K562 (cell line): Measurements from ENCODE around the gene ATP2A2. TPM values are rescaled to one million over a fixed set of nuclear protein-coding genes. Genes with fewer than 3 reads are reported as not detected.

Experiments used
- ATAC-seq: fragments of 200-7000 bp; cut with Tn5 transposase; 3 replicates; pipeline ENCODE4 v1.9.1; 2020; ENCODE audit warnings: moderate library complexity
- BruUV-seq: library from RNA; stranded (reverse); fragments of 400-500 nt; replicated peaks from 2 replicates; lab custom pipeline; 2021; lab: Mats Ljungman, UMichigan
- CTCF ChIA-PET: fragments of 300-600 bp; formaldehyde crosslinking; extraction: SDS; loops from one replicate; lab custom pipeline; 2021; ENCODE audit warnings: low intra/inter-chr PET ratio; lab: Yijun Ruan, JAX
- POLR2A ChIA-PET: fragments of 300-600, 350-650 bp; sonication (Branson Sonifier 250); formaldehyde crosslinking; extraction: SDS; loops from one replicate; lab custom pipeline; 2021; ENCODE audit warnings: antibody characterized with exemption, inconsistent platforms; lab: Yijun Ruan, JAX
- DNase-seq, 4 experiments: peaks; one replicate each; pipeline versions ENCODE4 v3.0.0 to v3.0.0-alpha.2; 2011 to 2018; ENCODE audit warnings: low spot score in 3 of 4, mixed read lengths in 3 of 4; ENCODE audit errors: extremely low read depth in 1 of 4
- FAIRE-seq: peaks from 2 replicates; lab custom pipeline; 2011; peaks lifted over from hg19 to GRCh38; lab: Jason Lieb, UNC
- H2AFZ ChIP-seq: 2 replicates; pipeline ENCODE4 v1.6.0; 2011; ENCODE audit warnings: low read depth, low read length, control low read depth, inconsistent platforms
- H3K27ac ChIP-seq: fragments of 200-600 bp; 3 replicates; pipeline ENCODE4 v1.8.0; 2011; ENCODE audit warnings: low read depth, mild to moderate bottlenecking, control low read depth, inconsistent platforms, low read length, moderate library complexity, mixed read lengths; ENCODE audit errors: extremely low read depth
- H3K27me3 ChIP-seq, 2 experiments: fragments of 300-600 bp in 1 of 2; 2 replicates in 1 of 2; 3 replicates in 1 of 2; pipeline versions ENCODE4 v1.6.0 to v1.8.0; 2011; ENCODE audit warnings: inconsistent platforms in 2 of 2, low read length in 2 of 2, mild to moderate bottlenecking in 1 of 2, mixed read lengths in 1 of 2, moderate library complexity in 1 of 2; ENCODE audit not compliant: control insufficient read depth in 2 of 2, insufficient read depth in 2 of 2
- H3K36me3 ChIP-seq: fragments of 300-600 bp; 3 replicates; pipeline ENCODE4 v1.8.0; 2011; ENCODE audit warnings: mild to moderate bottlenecking, low read length, inconsistent platforms; ENCODE audit not compliant: control insufficient read depth, insufficient read depth
- H3K4me1 ChIP-seq, 2 experiments: fragments of 200-600 bp in 1 of 2; replicated peaks in 1 of 2; 2 replicates in 1 of 2; 3 replicates in 1 of 2; pipeline versions ENCODE4 v1.5.1 to v1.8.0; 2011; ENCODE audit warnings: inconsistent platforms in 2 of 2, low read length in 2 of 2, mild to moderate bottlenecking in 1 of 2, mixed read lengths in 1 of 2, moderate library complexity in 1 of 2; ENCODE audit not compliant: control insufficient read depth in 2 of 2, insufficient read depth in 2 of 2
- H3K4me2 ChIP-seq: 2 replicates; pipeline ENCODE4 v1.6.1; 2011; ENCODE audit warnings: low read length, control low read depth, inconsistent platforms, mixed read lengths; ENCODE audit not compliant: insufficient read depth
- H3K4me3 ChIP-seq: fragments of 200-600 bp; sonication (generic), shearing (Covaris generic); 2 replicates; pipeline ENCODE4 v1.5.1; 2016; ENCODE audit warnings: control low read depth, inconsistent platforms
- H3K79me2 ChIP-seq: fragments of 200-600 bp; 3 replicates; pipeline ENCODE4 v1.8.0; 2011; ENCODE audit warnings: low read length, inconsistent platforms; ENCODE audit not compliant: control insufficient read depth, insufficient read depth
- H3K9ac ChIP-seq, 2 experiments: 2 replicates each; pipeline versions ENCODE4 v1.6.0 to v1.6.1; 2011; ENCODE audit warnings: low read depth in 2 of 2, low read length in 2 of 2, control low read depth in 1 of 2, inconsistent platforms in 1 of 2, mild to moderate bottlenecking in 1 of 2, mixed read lengths in 1 of 2; ENCODE audit not compliant: insufficient read depth in 1 of 2
- H3K9me1 ChIP-seq: one replicate; pipeline ENCODE4 v1.6.0; 2011; ENCODE audit warnings: inconsistent platforms, mild to moderate bottlenecking, low read length, moderate library complexity; ENCODE audit not compliant: control insufficient read depth, insufficient read depth
- H3K9me3 ChIP-seq: replicated peaks from 2 replicates; pipeline ENCODE4 v1.5.1; 2011; ENCODE audit warnings: low read depth, low read length, inconsistent platforms; ENCODE audit not compliant: control insufficient read depth, insufficient read depth
- H4K20me1 ChIP-seq: replicated peaks from 2 replicates; pipeline ENCODE4 v1.6.1; 2011; ENCODE audit warnings: low read length, inconsistent platforms, mixed read lengths; ENCODE audit not compliant: control insufficient read depth, insufficient read depth
- DIDO1 ChIP-seq: fragments of 450-650 bp; IDR thresholded peaks from 2 replicates; pipeline ENCODE4 v1.6.1; 2016; ENCODE audit warnings: low read depth, missing biosample characterization, missing genetic modification characterization
- ELF2 ChIP-seq: fragments of 250-450 bp; sonication (Bioruptor Pico); IDR thresholded peaks from 2 replicates; pipeline ENCODE4 v1.5.0; 2021; ENCODE audit warnings: mild to moderate bottlenecking
- KAT7 ChIP-seq: sonication (generic); formaldehyde crosslinking; IDR thresholded peaks from 2 replicates; pipeline ENCODE4 v1.8.0; 2022; ENCODE audit warnings: missing genetic modification reagents, mild to moderate bottlenecking, borderline replicate concordance
- MEIS2 ChIP-seq: fragments of 450-650 bp; IDR thresholded peaks from 2 replicates; pipeline ENCODE4 v1.6.1; 2014; ENCODE audit warnings: mild to moderate bottlenecking; ENCODE audit not compliant: partially characterized antibody
- NBN ChIP-seq: fragments of 450-650 bp; IDR thresholded peaks from 2 replicates; pipeline ENCODE4 v1.6.1; 2016; ENCODE audit warnings: low read depth, mild to moderate bottlenecking
- NCOA4 ChIP-seq: fragments of 450-650 bp; IDR thresholded peaks from 2 replicates; pipeline ENCODE4 v1.6.1; 2018; ENCODE audit warnings: mild to moderate bottlenecking; ENCODE audit not compliant: partially characterized antibody
- RBFOX2 ChIP-seq: fragments of 200-400 bp; formaldehyde crosslinking; IDR thresholded peaks from 2 replicates; pipeline ENCODE4 v1.6.1; 2017; ENCODE audit warnings: low read depth, mild to moderate bottlenecking, low read length, moderate library complexity
- SMAD2 ChIP-seq: fragments of 150-350 bp; IDR thresholded peaks from 2 replicates; pipeline ENCODE4 v1.6.1; 2014; ENCODE audit warnings: low read depth, mild to moderate bottlenecking, low read length
- SP2 ChIP-seq: IDR thresholded peaks from 2 replicates; pipeline ENCODE4 v1.6.1; 2011; ENCODE audit warnings: mild to moderate bottlenecking, low read depth, low read length, moderate library complexity; ENCODE audit not compliant: poor library complexity, severe bottlenecking; ENCODE audit errors: extremely low read depth
- XRCC3 ChIP-seq: fragments of 450-650 bp; IDR thresholded peaks from 2 replicates; pipeline ENCODE4 v1.6.1; 2017; ENCODE audit warnings: mild to moderate bottlenecking, moderate library complexity
- ZKSCAN8 ChIP-seq: fragments of 200-800 bp; sonication (Bioruptor generic); IDR thresholded peaks from 2 replicates; pipeline ENCODE4 v1.6.1; 2016; ENCODE audit warnings: missing genetic modification characterization, missing compliant biosample characterization
- ZNF408 ChIP-seq: fragments of 250-450 bp; sonication (Bioruptor Pico); IDR thresholded peaks from 2 replicates; pipeline ENCODE4 v1.4.0; 2020; ENCODE audit warnings: low read depth, mild to moderate bottlenecking, moderate library complexity
- WGBS: fragments of 100-300 bp; shearing (Covaris generic); methylation state at CpG from one replicate; pipeline ENCODE4 v1.1.6; 2016; ENCODE audit warnings: low coverage, mixed read lengths; ENCODE audit not compliant: insufficient coverage; ENCODE audit errors: missing lambda C conversion rate; 5-methylcytosine and 5-hydroxymethylcytosine counted together
- in situ Hi-C: fragments of 300-500 bp; cut with MboI; formaldehyde crosslinking; loops from 4 replicates; pipeline ENCODE4 v1.15.0; 2018; ENCODE audit warnings: inconsistent platforms, mixed read lengths
- intact Hi-C: fragments of 100-400 bp; cut with micrococcal nuclease; formaldehyde crosslinking; loops from 2 replicates; pipeline ENCODE4 v1.14.2; 2022
- polyA plus RNA-seq, 8 experiments: library from polyadenylated mRNA; depleted of rRNA in 4 of 8; stranded (reverse) in 5 of 8; unstranded in 3 of 8; fragments of >200 nt; fragmentation: Nextera tagmentation in 2 of 8; fragmentation: Illumina TruSeq in 1 of 8; extraction: Ambion mirVana in 2 of 8; extraction: Trizol in 1 of 8; gene quantifications; 2 replicates each; pipeline versions ENCODE4 v1.2.1 to v1.2.3, GENCODE V29; 2011 to 2014; ENCODE audit warnings: inconsistent platforms in 1 of 8, missing spikeins in 1 of 8
- total RNA-seq, 7 experiments: library from RNA; depleted of rRNA in 6 of 7; stranded (reverse); fragments of >200 nt in 6 of 7; fragmentation: Illumina TruSeq in 2 of 7; extraction: Trizol in 2 of 7; gene quantifications; 2 replicates each; pipeline versions ENCODE4 v1.2.1 to v1.2.3, GENCODE V29; 2011 to 2021; ENCODE audit warnings: low replicate concordance in 1 of 7
- TF ChIP-seq, protein P1 (sequence below): fragments of 450-650 bp; formaldehyde crosslinking; IDR thresholded peaks from 2 replicates; pipeline ENCODE4 v1.4.0; 2022; ENCODE audit warnings: missing genetic modification characterization
- TF ChIP-seq, protein P2 (sequence below): fragments of 450-650 bp; IDR thresholded peaks from 2 replicates; pipeline ENCODE4 v1.6.1; 2018; ENCODE audit not compliant: partially characterized antibody
- TF ChIP-seq, protein P3 (sequence below): fragments of 450-650 bp; IDR thresholded peaks from 2 replicates; pipeline ENCODE4 v1.6.1; 2014; ENCODE audit warnings: low read depth, mild to moderate bottlenecking, moderate library complexity, borderline replicate concordance

ATP2A2 gene
- total and polyA plus RNA-seq, 9 of the 15 experiments (the other 6 are each of a cell fraction or from before 2014, with no cell fraction given) = 5.2 to 205 (median 51.6) TPM

DNA sequence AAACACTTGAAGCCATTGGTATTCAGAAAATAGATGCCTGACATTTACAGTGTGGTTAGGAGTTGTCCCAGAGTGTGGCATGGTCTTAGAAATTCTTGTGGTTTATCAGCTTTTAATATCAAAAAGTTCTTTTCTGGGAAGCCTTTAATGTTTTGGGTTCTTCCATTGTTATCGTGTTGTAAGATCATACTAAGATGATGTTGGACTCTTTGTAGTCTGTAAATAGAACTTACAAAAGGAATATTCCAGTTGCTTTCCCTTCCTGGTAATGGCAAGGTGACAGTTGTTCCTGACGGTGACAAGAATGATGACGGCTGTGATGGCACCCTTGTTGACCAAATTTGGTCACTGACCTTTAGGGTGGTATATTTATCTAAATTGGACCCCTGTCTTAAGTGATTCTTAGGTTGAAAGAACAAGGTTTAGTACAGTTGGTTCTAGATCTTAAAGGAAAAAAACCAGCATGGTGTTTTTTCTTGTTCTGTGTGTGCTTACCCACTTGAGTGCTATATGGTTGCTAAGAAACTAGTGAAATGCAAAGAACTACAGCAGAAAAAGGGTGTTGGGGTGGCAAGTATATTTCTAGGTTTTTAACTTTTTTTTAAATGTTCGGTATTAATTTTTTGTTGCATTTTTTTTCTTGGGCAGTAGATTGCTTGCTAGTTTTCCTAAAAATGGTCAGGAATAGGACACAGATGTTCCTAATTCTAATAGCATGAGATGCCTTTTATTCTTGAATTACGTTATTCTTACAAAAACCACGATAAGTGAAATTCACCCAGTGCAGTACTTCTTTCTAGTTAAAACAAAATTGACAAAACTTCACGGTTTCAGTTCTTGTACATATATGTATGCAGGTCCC lies 2.1 kb downstream of the ATP2A2 start:
- no peaks in the 10 kb centered on the region for H3K9me1 ChIP-seq
- H2AFZ ChIP-seq = no peak overlapping the region
- peak overlapping the region; percentile 87 for H3K4me3 ChIP-seq
- ChIA-PET POLR2A (interaction anchor here (0.6 to 1.9 kb wide), 5 partner anchors 9 to 167 kb away, joined by 3 to 13 read pairs (median 5); partner anchors contain the start of gene ARPC3), CTCF (no interaction called here)
- intact Hi-C loops (loop anchor here (5.0 kb wide), 1 partner anchor 56 kb away; no protein-coding TSS in a partner anchor), in situ Hi-C loops (no loop called here)
- H3K27me3 ChIP-seq = no peaks in the 10 kb centered on the region
- no peak for DNase-seq
- 1% methylated on average over 7 of the region's 7 CpGs for WGBS
- peaks cover 25% of the 10 kb centered on the region for H4K20me1 ChIP-seq
- H3K79me2 ChIP-seq = peaks cover 70% of the 10 kb centered on the region
- H3K27ac ChIP-seq = peak overlapping the region; percentile 11
- H3K9me3 ChIP-seq = no peaks in the 10 kb centered on the region
- no peak for ATAC-seq
- H3K4me2 ChIP-seq = peak overlapping the region; percentile 98
- peak overlapping the region in 1 of 2 experiments; percentile 88; a peak in 2 of 4 replicates for H3K9ac ChIP-seq
- BruUV-seq = TSS peak; percentile 36
- H3K4me1 ChIP-seq = peaks cover 19 to 23% of the 10 kb centered on the region in 2 experiments; a peak in 4 of 5 replicates
- FAIRE-seq = peak; percentile 19
- H3K36me3 ChIP-seq = peaks cover 59% of the 10 kb centered on the region
- TF ChIP-seq KAT7 (CRISPR knock-in tag) (no peak), XRCC3 (no peak), ELF2 (CRISPR knock-in tag) (no peak), NCOA4 (no peak), NBN (no peak), ZNF408 (no peak), DIDO1 (tag) (no peak), RBFOX2 (peak; percentile 55), ZKSCAN8 (CRISPR knock-in tag) (no peak), SMAD2 (no peak), MEIS2 (peak; percentile 55), SP2 (no peak)
- TF ChIP-seq, protein P1, sequence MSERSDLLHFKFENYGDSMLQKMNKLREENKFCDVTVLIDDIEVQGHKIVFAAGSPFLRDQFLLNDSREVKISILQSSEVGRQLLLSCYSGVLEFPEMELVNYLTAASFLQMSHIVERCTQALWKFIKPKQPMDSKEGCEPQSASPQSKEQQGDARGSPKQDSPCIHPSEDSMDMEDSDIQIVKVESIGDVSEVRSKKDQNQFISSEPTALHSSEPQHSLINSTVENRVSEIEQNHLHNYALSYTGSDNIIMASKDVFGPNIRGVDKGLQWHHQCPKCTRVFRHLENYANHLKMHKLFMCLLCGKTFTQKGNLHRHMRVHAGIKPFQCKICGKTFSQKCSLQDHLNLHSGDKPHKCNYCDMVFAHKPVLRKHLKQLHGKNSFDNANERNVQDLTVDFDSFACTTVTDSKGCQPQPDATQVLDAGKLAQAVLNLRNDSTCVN (CRISPR knock-in tag) = 0 out of 2 replicates have a peak, but pooled peaks have one; percentile 38
- TF ChIP-seq, protein P2, sequence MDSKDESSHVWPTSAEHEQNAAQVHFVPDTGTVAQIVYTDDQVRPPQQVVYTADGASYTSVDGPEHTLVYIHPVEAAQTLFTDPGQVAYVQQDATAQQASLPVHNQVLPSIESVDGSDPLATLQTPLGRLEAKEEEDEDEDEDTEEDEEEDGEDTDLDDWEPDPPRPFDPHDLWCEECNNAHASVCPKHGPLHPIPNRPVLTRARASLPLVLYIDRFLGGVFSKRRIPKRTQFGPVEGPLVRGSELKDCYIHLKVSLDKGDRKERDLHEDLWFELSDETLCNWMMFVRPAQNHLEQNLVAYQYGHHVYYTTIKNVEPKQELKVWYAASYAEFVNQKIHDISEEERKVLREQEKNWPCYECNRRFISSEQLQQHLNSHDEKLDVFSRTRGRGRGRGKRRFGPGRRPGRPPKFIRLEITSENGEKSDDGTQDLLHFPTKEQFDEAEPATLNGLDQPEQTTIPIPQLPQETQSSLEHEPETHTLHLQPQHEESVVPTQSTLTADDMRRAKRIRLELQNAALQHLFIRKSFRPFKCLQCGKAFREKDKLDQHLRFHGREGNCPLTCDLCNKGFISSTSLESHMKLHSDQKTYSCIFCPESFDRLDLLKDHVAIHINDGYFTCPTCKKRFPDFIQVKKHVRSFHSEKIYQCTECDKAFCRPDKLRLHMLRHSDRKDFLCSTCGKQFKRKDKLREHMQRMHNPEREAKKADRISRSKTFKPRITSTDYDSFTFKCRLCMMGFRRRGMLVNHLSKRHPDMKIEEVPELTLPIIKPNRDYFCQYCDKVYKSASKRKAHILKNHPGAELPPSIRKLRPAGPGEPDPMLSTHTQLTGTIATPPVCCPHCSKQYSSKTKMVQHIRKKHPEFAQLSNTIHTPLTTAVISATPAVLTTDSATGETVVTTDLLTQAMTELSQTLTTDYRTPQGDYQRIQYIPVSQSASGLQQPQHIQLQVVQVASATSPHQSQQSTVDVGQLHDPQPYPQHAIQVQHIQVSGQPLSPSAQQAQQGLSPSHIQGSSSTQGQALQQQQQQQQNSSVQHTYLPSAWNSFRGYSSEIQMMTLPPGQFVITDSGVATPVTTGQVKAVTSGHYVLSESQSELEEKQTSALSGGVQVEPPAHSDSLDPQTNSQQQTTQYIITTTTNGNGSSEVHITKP = peak; percentile 15
- TF ChIP-seq, protein P3, sequence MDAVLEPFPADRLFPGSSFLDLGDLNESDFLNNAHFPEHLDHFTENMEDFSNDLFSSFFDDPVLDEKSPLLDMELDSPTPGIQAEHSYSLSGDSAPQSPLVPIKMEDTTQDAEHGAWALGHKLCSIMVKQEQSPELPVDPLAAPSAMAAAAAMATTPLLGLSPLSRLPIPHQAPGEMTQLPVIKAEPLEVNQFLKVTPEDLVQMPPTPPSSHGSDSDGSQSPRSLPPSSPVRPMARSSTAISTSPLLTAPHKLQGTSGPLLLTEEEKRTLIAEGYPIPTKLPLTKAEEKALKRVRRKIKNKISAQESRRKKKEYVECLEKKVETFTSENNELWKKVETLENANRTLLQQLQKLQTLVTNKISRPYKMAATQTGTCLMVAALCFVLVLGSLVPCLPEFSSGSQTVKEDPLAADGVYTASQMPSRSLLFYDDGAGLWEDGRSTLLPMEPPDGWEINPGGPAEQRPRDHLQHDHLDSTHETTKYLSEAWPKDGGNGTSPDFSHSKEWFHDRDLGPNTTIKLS = no peak
